Mucosa of stomach (tissue), 1 donor: ENCODE data around the gene SERINC5.
"Not testable (repeated sequence)": the region's sequence is repeated elsewhere in the genome, so short reads cannot be mapped to it uniquely, and the experiment has no call there.

Experiments
- H3K27me3 ChIP-seq: one replicate; pipeline ENCODE4 v1.7.0; 2013; ENCODE audit warnings: mild to moderate bottlenecking, low read length; ENCODE audit not compliant: control insufficient read depth, insufficient read depth
- H3K36me3 ChIP-seq: one replicate; pipeline ENCODE4 v1.7.0; 2013; ENCODE audit warnings: low read length; ENCODE audit not compliant: control insufficient read depth, insufficient read depth
- H3K4me1 ChIP-seq: one replicate; pipeline ENCODE4 v1.7.0; 2013; ENCODE audit warnings: mild to moderate bottlenecking, low read length; ENCODE audit not compliant: control insufficient read depth, insufficient read depth
- H3K4me3 ChIP-seq: one replicate; pipeline ENCODE4 v1.7.0; 2013; ENCODE audit warnings: low read length
- H3K9ac ChIP-seq: one replicate; pipeline ENCODE4 v1.7.0; 2013; ENCODE audit warnings: mild to moderate bottlenecking, low read length, moderate library complexity
- H3K9me3 ChIP-seq: one replicate; pipeline ENCODE4 v1.7.0; 2013; ENCODE audit warnings: mild to moderate bottlenecking, low read length, moderate library complexity; ENCODE audit not compliant: control insufficient read depth
- donor health status: Pancreatic carcinoma.

The SERINC5 gene

DNA sequence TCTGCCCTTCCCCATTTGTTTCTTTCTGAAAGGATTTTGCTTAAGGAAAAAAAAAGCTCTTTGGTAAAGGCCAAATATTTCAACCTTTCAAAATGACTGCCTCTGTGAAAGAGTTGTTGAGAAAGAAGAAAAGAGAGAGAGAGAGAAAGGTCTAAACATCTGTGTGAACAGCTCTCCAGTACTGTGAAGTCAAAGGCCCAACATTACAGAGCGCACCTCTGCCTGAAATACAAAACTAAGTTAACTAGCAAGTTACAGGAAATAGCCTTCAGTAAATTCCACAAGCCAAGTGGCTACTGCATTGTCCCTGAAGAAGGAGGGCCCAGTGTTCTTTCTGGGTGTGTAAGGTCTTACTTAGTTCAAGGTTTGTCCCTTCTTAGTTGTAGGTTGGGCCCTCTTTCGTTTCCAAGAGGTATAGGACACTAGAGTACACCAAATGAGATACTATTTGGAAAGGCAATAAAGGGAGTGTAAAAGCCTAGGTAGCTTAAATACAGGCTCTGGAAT lies 116.3 kb downstream of the SERINC5 start:
- Histone ChIP-seq H3K4me3 (no peak overlapping the region), H3K9ac (no peak overlapping the region), H3K4me1 (peaks cover 7% of the 10 kb centered on the region)

DNA sequence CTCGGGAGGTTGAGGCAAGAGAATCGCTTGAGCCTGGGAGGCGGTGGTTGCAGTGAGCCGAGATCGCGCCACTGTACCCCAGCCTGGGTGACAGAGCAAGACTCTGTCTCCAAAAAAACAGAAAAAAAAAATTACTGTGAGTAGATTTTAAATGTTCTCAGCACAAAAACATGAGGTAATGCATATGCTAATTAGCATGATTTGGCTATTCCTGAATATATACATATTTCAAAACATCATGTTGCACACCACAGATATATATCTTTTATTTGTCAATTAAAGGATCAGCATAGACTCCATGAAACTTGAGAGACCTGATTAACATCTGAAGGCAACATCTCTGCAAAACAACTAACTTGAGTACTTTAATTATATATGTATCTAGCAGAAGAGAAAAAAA lies 117.4 kb downstream of the SERINC5 start:
- Histone ChIP-seq H3K9me3 (no peaks in the 10 kb centered on the region), H3K4me3 (no peak overlapping the region), H3K9ac (no peak overlapping the region), H3K36me3 (no peaks in the 10 kb centered on the region), H3K27me3 (no peaks in the 10 kb centered on the region), H3K4me1 (peaks cover 7% of the 10 kb centered on the region)

More for the DNA sequence above, 116.3 kb downstream of the SERINC5 start:
- Histone ChIP-seq H3K36me3 (no peaks in the 10 kb centered on the region), H3K27me3 (no peaks in the 10 kb centered on the region), H3K9me3 (no peaks in the 10 kb centered on the region)

DNA sequence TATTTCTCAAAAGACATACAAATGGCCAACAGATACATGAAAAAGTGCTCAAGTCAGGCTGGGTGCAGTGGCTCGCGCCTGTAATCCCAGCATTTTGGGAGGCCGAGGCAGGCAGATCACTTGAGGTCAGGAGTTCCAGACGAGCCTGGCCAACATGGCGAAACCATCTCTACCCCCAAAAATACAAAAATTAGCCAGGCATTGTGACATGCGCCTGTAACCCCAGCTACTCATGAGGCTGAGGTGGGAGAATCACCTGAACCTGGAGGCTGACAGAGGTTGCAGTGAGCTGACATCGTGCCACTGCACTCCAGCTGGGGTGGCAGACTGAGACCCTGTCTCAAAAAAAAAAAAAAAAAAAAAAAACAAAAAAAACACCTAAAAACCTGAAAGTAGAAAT lies 119.0 kb downstream of the SERINC5 start:
- H3K36me3 ChIP-seq, H3K4me3 ChIP-seq, H3K9ac ChIP-seq, H3K4me1 ChIP-seq, H3K9me3 ChIP-seq, H3K27me3 ChIP-seq: not testable (repeated sequence)

DNA sequence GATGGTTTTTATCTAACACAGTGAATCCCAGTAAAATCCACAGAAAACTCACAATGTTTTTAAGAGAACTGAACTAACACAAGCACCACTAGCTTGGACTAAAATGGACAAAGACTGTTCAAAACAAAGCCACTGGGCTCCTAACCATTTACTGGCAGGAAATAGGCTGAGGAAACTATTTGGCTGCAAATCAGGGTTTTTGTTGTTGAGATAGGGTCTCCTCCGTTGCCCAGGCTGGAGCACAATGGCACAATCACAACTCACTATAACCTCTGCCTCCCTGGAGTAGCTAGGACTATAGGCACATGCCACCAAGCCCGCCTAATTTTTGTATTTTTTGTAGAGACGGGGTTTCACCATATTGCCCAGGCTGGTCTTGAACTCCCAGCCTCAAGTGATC lies 121.0 kb downstream of the SERINC5 start:
- Histone ChIP-seq H3K27me3 (no peaks in the 10 kb centered on the region), H3K9me3 (no peaks in the 10 kb centered on the region), H3K9ac (no peak overlapping the region), H3K4me1 (peaks cover 4% of the 10 kb centered on the region), H3K4me3 (no peak overlapping the region), H3K36me3 (no peaks in the 10 kb centered on the region)

DNA sequence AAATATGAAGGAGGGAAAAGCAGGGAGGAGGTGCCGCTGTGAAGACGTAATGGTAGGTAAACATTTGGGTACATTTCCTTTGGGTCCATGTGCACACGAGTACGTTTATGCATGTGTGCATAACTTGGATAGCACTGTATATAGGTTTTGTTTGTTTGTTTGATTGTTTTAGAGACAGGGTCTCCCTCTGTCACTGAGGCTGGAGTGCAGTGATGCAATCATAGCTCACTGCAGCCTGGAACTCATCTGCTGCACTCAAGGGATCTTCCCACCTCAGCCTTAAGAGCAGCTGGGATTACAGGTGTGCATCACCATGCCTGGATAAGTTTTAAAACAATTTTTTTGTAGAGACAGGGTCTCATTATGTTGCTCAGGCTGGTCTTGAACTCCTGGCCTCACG lies 126.7 kb downstream of the SERINC5 start:
- Histone ChIP-seq H3K9ac (no peak overlapping the region), H3K4me3 (no peak overlapping the region), H3K4me1 (no peaks in the 10 kb centered on the region), H3K9me3 (no peaks in the 10 kb centered on the region), H3K27me3 (no peaks in the 10 kb centered on the region), H3K36me3 (no peaks in the 10 kb centered on the region)

GRCh38 chr5:80128141-80128540 lies 127.7 kb downstream of the SERINC5 start:
- Histone ChIP-seq H3K4me1 (no peaks in the 10 kb centered on the region), H3K9me3 (no peaks in the 10 kb centered on the region), H3K9ac (no peak overlapping the region), H3K27me3 (no peaks in the 10 kb centered on the region), H3K36me3 (no peaks in the 10 kb centered on the region), H3K4me3 (no peak overlapping the region)

DNA sequence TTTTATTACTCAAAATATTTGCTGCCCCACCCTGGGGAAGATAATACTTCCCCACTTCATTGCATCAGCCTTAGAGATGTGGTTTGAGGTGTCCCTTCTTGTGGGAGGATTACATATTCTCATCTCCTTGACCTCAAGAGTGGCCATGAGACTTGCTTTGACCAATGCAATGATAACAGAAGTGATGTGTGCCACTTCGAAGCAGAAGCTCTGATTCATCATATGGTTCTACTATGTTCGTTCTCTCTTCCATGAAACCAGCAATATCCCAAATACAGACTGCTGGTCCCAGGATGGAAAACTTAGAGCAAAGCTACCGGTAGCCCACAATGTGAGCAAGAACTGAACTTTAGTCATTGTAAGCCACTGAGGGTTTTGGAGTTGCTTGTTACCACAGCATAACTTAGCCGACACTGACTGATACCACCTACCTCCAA lies 128.7 kb downstream of the SERINC5 start:
- no peak overlapping the region for H3K9ac ChIP-seq
- no peaks in the 10 kb centered on the region for H3K27me3 ChIP-seq
- H3K9me3 ChIP-seq, result no peaks in the 10 kb centered on the region
- no peak overlapping the region for H3K4me3 ChIP-seq
- H3K4me1 ChIP-seq, result no peaks in the 10 kb centered on the region
- H3K36me3 ChIP-seq, result no peaks in the 10 kb centered on the region

- H3K9ac ChIP-seq, result no peak overlapping the region
- H3K36me3 ChIP-seq, result no peaks in the 10 kb centered on the region
- H3K9me3 ChIP-seq, result no peaks in the 10 kb centered on the region
- no peaks in the 10 kb centered on the region for H3K27me3 ChIP-seq
- no peaks in the 10 kb centered on the region for H3K4me1 ChIP-seq
- H3K4me3 ChIP-seq, result no peak overlapping the region
Measured at GRCh38 chr5:80125962-80126480, 129.8 kb downstream of the SERINC5 start.

GRCh38 chr5:80125022-80125961 lies 130.6 kb downstream of the SERINC5 start:
- H3K4me1 ChIP-seq, result no peaks in the 10 kb centered on the region
- H3K36me3 ChIP-seq, result no peaks in the 10 kb centered on the region
- no peak overlapping the region for H3K4me3 ChIP-seq
- H3K9me3 ChIP-seq, result no peaks in the 10 kb centered on the region
- no peaks in the 10 kb centered on the region for H3K27me3 ChIP-seq
- no peak overlapping the region for H3K9ac ChIP-seq

- H3K4me3 ChIP-seq, result no peak overlapping the region
- H3K4me1 ChIP-seq, result no peaks in the 10 kb centered on the region
- H3K9ac ChIP-seq, result no peak overlapping the region
- no peaks in the 10 kb centered on the region for H3K9me3 ChIP-seq
- H3K27me3 ChIP-seq, result no peaks in the 10 kb centered on the region
- no peaks in the 10 kb centered on the region for H3K36me3 ChIP-seq
Measured at GRCh38 chr5:80124121-80124918, 131.5 kb downstream of the SERINC5 start.

DNA sequence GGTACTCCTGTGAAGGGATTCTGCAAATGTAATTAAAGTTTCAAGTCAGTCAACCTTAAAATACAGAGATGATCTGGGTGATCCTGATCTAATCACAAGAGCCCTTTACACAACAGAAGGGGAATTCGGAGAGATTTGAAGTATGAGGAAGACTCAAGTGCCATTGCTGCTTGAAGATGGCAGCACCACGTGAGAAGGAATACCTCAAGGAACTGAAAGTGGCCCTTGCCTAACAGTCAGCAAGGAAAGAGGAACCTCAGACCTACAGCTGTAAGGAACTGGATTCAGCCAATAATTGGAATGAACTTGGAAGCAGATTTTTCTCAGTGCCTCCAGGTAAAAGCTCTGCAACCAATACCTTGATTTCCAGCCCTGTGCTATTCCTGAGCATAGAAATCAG lies 133.3 kb downstream of the SERINC5 start:
- H3K27me3 ChIP-seq, result no peaks in the 10 kb centered on the region
- H3K36me3 ChIP-seq, result no peaks in the 10 kb centered on the region
- no peak overlapping the region for H3K4me3 ChIP-seq
- no peak overlapping the region for H3K9ac ChIP-seq
- H3K4me1 ChIP-seq, result no peaks in the 10 kb centered on the region
- no peaks in the 10 kb centered on the region for H3K9me3 ChIP-seq

DNA sequence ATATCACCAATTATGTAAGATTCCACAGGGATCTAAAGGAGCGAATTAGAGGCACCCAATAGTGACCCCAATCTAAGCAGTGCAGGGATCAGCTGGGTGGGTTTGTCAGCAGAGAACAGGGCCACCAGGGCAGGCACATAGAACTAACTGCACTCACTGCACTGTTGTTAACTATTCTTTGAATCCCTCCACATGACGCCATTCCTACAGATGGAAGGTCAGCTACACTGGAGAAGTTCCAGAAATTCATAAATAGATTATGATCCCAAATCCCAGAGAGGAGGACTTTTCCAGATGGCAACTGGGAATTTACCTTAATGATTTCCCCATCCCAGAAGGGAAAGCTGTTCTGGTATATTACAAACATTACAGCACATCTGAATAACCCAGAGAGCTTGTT lies 136.5 kb downstream of the SERINC5 start:
- H3K36me3 ChIP-seq, result no peaks in the 10 kb centered on the region
- no peak overlapping the region for H3K4me3 ChIP-seq
- no peaks in the 10 kb centered on the region for H3K4me1 ChIP-seq
- H3K9me3 ChIP-seq, result no peaks in the 10 kb centered on the region
- H3K27me3 ChIP-seq, result no peaks in the 10 kb centered on the region
- H3K9ac ChIP-seq, result no peak overlapping the region
